Muscle of back (tissue), 11 donors: Measurements from ENCODE around the gene IL17REL. TPM values are rescaled to one million over a fixed set of nuclear protein-coding genes. Genes with fewer than 3 reads are reported as not detected.

Source experiments
- DNase-seq, 3 donors: peaks; one replicate each; pipeline versions ENCODE4 v3.0.0 to v3.0.0-alpha.2; 2013
- polyA plus RNA-seq, 10 donors: library from polyadenylated mRNA; unstranded; fragments of 120-200 nt; gene quantifications; one replicate each; pipeline ENCODE4 v1.2.1, GENCODE V29; 2013; ENCODE audit not compliant: insufficient read length in 10 of 10

Gene IL17REL
- polyA plus RNA-seq, 10 donors, result 0.08 TPM; not detected in 9

DNA sequence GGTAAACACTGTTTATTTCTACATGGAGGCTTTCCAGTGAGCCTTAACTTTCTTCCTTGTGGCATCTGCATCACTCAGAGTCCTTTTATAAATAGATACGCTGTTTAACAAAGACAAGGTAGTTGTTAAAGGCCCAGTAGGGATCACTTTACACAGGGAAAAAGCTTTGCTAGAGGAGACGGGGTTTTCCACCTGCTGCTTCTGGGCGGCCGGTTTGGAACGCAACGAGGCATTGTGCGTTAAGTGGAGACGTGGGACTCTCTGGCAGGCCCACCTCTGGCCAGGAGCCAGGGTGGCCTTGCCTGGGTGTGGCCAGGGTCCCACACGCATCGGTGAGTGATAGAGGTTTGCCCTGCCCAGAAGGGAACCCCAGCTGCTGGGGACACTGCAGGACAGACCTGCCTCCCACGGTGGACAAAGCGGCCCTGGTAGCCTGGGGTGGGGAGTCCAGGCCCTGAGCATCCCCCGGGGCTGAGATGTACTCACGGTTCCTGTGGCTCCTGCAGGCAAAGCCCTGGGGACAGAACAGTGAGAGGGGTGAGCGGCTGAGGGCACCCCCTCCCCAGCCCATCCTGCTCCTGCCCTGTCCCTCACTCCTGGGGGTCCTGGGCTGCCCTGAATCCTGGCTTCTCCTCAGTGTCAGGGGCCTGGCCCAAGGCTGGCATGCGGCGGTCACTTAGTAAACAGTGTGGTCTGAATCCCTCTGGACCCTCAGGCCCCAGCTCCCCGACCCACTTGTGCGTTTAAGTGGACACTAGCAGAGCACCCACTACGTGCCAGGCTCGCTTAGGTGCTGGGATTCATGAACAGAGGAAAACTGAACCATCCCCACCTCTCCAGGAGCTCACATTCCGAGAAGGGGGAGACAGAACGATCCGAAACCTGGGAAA is 4.2 kb downstream of the IL17REL start:
- DNase-seq, result no peak

DNA sequence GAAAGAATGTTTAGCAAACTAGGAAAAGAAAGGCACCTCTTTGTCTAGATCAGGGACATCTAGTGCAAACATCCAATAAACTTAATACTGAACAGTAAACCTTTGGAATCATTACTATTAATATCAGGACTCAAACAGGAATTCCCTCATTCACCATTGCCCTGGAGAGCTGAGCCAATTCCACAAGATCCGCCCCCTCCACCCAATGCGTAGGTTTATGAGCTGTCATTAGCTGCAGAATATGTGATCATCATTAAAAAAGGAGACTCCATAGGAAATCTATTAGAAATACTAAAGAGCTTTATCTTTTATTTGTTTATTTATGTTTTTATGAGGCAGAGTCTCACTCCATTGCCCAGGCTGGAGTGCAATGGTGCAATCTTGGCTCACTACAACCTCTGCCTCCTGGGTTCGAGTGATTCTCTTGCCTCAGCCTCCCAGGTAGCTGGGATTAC is 5.5 kb downstream of the IL17REL start:
- DNase-seq, result no peak

DNA sequence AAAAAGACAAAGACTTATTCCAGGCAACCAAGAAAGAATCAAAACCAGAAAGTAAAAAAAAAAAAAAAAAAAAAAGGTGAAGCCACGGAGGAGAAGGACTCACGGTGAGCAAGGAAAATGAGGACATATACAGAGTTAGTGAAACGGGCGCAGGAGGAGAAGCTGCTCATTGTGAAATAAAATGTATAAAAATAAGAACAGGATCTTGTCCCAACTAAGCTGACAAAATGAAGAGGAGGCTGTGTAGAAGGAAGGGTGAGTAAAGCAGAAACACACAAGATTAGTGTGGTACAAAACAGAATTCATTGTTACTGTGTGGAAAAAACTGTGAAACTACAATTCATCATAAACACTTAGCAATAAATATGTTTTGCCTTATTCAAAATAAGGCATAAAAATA is 7.6 kb downstream of the IL17REL start:
- DNase-seq, result no peak

DNA sequence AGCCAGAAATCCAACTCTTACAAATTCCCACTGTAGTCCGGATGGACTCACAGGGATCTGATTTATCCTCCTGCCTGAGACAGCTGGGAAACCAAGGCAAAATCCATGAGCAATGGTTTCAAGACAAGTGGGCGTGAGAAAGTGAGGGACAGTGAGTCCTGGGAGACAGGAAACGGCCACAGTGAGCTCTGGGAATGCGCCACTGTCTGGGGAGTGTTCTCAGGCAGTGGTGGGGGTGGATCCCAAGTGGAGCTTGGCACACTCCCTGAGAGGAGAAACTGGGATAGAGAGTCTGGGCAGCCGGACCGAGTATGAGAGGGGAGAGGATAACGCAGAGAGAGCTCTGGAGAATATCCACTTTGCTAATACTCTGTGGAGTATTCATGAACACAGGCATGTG is 9.8 kb downstream of the IL17REL start:
- DNase-seq, result no peak

DNA sequence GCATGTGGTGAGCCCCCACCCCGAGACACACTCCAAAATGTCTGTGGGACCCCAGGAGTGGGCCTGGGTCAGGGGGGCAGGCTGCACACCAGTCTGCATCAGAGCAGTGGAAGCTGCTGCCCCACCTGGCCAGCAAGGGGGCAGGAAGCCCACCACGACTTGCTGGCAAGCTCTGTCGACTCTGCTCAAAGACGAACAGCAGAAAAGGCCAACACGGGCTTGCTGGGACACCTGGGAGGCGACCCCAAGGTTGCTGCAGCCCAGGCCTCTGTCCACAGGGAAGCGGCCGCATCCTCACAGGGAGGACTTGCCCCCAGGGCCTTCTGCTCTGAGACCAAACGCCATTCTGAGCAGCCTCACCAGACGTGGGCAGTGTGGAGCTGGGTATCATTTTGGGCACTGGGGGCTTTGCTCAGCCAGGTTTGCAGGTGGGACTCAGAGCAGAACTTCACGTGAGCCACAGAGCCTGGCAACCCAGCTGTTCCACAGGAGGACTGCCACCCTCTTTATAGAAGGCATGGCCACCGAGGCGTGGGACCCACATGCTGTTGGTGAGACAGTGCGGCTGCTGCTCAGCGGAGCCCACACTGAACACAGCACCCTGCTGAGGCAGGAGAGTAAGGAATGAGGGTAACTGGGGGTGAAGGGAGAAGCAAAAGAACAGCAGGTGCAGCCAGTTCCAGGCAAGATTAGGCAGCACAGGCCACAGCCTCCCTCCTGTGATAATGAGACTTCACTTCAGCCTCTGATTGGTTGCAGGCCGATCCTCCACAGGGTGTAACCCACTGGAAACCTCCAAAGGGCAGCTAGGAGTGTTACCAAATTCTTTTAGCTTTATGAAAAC is 11.0 kb downstream of the IL17REL start:
- DNase-seq, result no peak

DNA sequence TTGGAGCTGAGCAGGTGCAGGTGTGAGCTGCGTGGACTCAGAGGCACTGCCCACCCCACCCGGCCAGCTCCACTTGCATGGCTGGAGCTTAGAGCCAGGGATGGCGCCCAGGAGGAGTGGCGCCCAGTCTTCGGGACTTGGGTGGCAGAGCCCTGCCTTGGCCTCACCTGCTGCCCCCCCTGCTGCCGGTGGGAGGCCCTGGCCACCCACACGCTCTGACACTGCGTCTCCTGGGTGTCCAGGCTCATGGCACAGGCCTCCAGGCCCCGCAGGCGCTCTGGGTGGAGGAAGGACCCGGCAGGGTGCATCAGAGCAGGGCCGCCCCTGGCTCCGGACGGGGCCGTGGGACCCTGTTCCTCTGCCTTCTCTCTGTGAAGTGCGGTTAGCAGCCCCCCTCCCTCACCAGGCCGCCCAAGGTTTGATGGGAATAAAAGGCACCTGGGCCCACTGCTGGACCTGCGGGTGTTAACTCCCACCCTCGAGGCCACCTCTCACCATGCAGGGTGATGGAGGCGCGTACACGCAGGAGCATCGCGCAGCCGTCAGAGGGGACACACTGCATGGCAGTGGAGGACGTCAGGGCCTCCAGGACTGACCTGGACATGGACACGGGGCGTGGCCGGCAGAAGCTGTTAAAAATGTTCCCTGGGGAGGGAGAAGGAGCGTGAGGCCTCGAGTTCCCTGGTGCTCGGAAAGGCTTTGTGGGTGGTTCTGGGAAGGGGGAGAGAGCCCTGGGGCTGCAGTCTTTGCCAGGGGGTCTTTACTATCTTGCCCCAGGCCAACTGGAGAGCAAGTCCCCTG is 11.8 kb downstream of the IL17REL start:
- DNase-seq, result no peak

DNA sequence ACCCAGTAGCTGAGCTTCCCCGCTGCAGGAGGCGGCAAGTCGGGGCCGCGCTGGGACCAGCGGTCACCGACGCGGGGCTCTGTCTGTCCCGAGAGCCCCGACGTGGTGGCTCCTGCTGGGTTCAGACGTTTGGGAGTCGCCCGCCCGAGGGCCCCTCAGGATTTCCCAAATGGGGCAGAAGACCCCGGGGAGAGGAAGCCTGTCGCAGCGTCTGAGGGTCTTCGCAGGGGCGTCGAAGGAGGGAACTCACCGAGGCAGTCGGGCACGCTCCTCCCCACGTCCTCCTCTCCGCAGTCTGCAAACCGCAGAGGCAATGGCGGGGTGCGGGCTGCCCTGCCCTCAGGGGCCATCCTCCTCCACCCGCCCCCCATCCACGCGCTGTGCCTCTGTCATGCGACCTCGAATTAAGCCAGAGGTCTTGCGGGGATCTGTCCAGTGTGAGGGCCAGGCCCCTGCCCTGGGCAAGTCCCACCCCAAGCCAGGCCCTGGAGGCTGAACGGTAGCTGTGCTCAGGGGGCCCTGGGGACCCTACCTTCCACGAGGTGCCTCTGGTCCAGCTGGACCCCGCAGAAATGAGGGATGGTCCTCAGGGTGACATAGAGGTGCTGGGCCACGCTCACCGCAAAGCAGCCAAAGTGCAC is 12.5 kb downstream of the IL17REL start:
- no peak for DNase-seq

DNA sequence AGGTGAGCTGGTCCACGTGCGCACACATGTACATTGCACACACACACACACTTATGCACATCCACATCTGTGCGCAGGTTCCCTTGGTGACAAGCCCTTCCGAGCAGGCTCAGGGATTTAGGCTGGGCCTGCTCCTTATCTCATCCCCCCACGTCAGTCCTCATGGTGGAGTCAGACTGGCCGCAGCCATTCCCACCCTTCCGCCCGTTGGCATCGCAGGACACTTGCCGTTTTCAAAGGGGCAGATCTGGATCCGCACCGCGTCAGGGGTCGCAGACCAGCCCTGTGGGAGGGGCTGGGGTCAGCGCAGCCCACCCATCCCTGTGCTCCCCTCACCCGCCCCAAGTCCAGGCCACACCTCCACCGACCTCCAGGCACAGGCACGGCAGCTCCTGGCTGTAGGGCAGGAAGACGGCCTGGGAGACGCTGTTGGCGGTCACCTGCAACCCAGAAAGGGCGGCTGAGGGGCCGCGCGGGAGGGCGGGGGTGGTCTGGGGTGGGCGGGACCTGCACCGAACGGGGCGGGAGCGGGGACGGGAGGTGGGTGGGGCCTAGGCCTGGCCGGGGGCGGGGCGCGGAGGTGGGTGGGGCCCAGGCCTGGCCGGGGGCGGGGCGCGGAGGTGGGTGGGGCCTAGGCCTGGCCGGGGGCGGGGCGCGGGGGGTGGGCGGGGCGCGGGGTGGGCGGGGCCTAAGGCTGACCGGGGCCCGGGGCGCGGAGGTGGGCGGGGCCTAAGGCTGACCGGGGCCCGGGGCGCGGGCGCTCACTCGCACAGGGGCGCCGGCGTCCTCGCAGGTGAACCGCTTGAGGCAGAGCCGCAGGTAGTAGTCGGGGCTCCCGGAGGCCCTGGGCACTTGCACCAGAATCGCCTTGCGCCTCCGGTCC is 13.3 kb downstream of the IL17REL start:
- DNase-seq, result no peak

DNA sequence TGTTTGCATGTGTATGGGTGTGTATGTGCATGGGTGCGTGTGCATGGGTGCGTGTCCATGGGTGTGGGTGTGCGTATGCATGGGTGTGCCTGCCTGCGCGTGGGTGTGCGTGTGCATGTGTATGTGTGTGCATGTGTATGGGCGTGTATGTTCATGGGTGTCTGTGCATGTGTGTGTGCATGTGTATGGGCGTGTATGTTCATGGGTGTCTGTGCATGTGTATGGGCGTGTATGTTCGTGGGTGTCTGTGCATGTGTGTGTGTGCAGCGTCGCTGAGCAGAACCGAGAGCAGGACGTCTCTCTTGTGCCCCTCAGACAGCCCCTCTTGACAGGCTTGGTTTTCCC is 13.9 kb downstream of the IL17REL start:
- DNase-seq, result no peak

DNA sequence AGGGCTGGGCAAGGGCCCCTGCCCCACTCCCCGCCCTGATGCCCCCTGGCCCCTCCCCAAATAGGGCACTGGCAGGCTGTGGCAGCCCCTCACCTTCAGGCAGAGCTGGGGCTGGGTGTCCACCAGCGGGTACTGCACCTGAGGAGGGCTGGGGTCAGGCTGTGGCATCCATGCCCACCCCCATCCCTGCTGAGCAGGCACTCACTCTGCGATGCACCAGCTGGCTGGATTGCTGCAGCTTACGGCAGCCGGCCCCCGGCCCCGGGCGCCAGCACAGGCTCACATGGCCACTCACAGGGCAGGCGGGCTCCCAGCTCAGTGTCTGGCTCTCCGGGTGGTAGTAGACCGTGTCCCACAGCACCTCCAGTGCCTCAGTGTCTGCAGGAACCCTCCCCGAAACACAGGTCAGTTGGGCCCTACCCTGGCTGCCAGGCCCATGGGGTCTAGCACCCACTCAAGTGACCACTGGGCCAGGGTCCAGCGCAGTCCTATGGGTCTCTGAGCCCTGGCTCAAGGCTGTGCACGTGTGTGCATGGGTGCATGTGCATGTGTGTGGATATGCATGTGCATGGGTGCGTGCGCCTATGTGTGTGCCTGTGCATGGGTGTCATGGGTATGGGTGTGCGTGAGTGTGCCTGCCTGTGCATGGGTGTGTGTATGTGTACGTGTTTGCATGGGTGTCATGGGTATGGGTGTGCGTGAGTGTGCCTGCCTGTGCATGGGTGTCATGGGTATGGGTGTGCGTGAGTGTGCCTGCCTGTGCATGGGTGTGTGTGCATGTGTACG is 14.4 kb downstream of the IL17REL start:
- no peak for DNase-seq

DNA sequence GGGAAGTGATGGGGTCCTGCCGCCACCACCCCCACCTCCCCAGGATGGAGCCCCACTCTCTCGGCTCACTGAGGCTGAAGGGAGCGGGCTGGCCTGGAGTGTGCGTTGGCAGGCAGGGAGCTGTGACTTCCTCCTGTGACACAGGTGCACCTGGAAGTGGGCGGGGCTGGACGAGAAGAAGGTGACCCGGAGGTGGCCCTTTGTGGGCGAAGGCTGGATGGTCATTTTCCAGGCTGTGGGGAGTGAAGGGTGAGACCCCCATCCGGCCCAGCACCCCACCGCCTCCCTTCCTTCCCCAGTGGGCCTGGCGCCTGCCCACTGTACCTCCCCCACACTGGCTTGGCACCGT is 15.3 kb downstream of the IL17REL start:
- DNase-seq, result no peak

DNA sequence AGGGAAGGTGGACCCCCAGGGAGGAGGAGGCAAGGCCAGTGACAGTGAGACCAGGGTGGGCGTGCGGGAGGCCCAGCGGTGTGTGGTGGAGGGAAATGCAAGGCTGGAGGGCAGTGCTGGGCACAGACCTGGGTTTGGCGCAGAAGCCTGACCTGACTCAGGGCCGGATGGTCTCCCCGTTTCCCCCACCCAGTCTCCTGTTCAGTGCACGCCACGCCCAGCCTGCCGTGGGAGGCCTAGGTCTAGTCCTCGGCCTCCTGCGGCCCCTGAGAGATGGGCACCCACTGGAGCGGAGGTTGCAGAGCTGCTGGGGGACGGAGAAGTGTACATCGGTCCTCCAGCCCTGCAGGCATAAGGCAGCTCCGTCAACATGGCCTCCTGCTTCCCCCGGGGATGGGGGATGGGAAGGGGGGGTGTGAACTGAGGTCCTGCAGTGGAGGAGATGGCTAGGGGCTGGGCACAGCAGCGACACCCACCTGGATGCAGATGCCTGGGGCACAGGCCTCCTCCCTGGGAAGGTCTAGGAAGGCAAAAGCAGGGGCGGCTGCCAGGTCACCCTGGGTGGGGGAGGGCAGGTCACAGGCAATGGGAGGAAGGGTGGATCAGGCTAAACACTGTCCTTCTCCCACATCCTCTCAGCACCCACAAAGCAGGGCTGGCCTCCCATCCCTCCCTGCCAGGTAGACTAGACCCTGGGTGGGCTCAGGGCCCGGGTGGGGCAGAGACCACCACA is 15.9 kb downstream of the IL17REL start:
- DNase-seq, result no peak

DNA sequence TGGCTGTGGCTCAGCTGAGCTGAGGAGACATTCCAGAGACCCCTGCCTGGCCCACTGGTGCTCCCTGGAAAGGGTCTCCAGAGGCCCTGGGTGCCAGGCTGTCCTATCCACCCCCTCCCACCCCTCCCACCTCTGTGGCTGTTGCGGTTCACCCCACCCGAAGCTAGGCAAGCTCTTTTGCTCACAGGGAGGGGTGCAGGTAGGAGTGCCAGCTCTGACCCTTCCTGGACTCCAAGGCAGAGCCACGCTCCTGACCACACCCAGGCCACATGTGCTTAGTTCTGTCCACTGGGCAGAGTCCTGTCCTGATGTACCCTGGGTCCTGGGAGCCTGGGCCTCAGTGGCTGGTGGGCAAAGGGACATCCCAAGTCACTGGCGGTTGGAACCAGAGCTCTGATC is 16.4 kb downstream of the IL17REL start:
- DNase-seq, result no peak

DNA sequence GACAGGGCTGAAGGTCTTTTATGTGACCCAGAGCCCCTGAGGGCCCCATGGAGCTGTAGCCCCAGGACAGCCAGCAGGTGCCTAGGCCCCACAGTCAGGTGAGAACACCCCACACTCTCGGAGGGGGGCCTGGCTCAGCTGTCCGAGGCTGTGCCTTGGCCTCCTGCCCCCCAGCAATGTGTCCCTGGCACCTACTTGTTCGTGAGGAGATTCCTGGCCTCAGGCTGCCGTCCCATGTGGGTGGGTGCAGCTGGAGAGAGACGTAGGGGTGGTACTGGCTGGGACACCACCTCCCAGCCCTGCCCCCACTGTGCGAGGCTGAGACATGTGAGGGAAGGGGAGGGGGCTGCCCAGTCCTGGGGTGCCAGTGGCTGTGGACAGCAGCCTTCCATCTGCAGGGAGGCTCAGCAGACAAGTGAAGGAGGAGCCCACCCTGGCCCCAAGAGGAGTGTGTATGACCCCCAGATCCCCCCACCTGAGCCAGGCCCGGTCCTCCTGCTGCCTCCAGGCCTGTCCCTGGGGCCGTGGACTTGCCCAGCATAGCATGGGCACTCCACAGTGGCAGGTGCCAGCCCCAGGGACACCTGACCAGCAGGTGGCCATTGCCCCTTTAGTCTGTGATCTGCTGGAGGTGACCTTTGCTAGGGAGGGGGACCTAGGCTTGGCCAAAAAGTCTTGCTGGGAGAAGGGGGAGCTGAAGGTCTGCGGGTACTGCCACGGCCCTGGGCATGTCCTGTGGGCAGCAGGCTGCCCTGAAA is 17.0 kb downstream of the IL17REL start:
- no peak for DNase-seq

DNA sequence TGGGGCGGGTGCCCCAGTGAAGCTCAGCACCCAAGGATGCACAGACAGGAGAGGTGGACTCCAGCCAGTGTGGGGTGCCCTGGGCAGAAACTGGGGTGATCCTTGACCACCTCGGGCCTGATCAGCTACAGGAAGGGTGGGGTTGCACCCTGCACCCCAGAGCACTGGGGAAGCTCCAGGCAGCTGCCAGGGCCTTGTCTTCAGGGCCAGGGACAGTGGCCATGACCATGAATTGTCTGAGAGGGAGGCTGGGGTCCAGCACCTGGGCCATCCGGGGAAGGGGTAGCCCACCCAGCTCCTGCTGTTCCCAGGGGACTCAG is 17.6 kb downstream of the IL17REL start:
- no peak for DNase-seq

DNA sequence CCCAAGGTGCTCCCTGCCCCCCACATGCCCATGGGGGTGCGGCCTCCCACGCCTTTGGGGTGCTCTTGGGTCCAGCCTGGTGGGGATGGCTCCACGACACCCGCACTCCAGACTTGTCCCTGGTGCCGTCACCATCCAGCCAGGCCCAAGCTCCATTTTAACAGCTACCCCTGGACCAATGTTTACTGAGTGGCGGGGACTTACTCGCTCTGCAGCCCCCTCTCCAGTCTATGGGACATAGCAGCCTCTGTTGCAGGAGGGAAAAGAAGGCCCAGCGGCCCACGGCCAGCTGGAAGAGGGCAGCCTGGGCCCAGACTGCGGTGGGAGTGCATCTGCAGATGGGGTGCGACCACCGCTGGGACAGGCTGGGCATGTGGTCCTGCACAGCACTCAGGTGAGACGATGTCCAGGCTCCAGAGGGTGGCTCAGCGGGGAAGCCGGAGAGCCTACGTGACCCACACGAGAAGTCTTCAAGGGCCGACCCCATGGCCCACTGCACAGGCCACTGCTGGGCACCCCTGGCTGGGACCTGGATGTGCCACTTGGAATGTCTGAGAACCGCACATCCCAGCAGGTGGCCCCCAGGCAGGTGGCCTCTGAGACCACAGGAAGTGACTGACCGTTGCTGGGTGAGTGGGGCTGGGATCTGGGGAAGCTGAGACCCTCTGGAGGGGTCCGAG is 18.1 kb downstream of the IL17REL start:
- DNase-seq, result no peak

DNA sequence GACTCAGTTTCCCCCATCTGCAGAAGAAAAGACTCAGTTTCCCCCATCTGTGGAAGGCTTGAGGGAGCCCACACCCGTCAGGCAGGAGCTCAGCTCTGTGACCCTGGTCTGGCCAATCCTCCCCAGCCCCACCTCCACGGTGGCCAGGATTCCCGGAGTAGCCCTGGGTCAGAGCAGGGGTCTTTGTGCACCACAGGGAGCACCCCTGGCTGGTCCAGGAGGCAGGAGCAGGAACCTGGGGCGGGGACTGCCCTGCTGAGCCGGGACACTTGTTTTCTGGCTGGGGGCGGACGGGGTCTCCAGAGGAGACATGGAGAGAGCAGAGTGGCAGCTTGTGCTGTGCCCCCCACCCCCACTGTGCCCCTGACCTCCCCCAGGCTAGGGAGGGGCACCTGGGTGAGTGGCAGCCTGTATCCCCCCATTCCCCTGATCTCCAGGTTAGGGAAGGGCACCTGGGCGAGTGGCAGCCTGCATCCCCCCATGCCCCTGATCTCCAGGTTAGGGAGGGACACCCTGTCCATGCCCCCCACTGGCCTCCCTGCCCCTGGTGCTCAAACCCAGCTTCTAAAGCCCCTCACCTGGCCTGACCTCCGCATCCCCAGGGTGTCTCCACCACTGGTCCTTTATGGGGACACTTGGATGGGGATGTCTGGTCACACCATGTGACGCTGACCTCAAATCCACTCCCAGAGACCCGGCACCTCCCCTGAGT is 18.8 kb downstream of the IL17REL start:
- no peak for DNase-seq
